SK-N-MC (cell line): ENCODE data around the gene COL16A1.

Source experiments
- EZH2 ChIP-seq: fragments of 200-600 bp; sonication (generic); IDR thresholded peaks from one replicate; pipeline ENCODE4 v1.6.1; 2017; ENCODE audit warnings: antibody characterized with exemption
- POLR2AphosphoS5 ChIP-seq: IDR thresholded peaks from 2 replicates; pipeline ENCODE4 v1.6.1; 2012; ENCODE audit warnings: mild to moderate bottlenecking, low read depth, low read length, borderline replicate concordance

DNA sequence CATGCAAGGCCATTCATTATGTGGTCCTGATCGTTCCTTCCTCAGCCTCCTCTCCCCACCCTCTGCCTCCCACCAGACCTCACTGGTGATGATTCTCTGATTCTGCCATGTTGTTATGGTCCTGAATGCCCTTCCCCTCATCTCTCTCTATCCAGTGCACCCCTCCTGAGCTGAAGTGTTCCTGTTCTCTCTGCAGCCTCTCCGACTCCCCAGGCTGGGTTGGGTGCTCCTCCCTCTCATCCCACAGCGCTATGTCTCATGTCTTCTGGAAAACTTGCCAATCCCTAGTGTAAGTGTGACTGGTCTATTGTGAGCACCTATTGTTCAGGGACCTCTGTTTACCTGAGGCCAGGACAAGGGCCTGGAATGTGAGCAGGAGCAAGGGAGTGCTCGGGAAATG, 48.1 kb downstream of the COL16A1 start:
- TF ChIP-seq POLR2AphosphoS5 = no peak
- TF ChIP-seq EZH2 = no peak
